GM12874 (cell line): ENCODE results near the gene PLA2G2C.

Source experiments
- CTCF ChIP-seq: IDR thresholded peaks from 2 replicates; pipeline ENCODE4 v1.5.1; 2011; ENCODE audit warnings: low read depth, mild to moderate bottlenecking, control low read depth, low read length, moderate library complexity; ENCODE audit not compliant: insufficient read depth

Gene PLA2G2C

GRCh38 chr1:20200966-20201365 lies 14.6 kb upstream of the PLA2G2C start:
- no peak for TF ChIP-seq CTCF

- no peak for TF ChIP-seq CTCF
Measured at GRCh38 chr1:20199840-20200239, 13.5 kb upstream of the PLA2G2C start.

GRCh38 chr1:20199403-20199802 lies 13.1 kb upstream of the PLA2G2C start:
- TF ChIP-seq CTCF, result no peak

GRCh38 chr1:20198918-20199317 lies 12.6 kb upstream of the PLA2G2C start:
- TF ChIP-seq CTCF, result no peak

- no peak for TF ChIP-seq CTCF
Measured at GRCh38 chr1:20198296-20198695, 12.0 kb upstream of the PLA2G2C start.

GRCh38 chr1:20197329-20197791 lies 11.0 kb upstream of the PLA2G2C start:
- TF ChIP-seq CTCF, result no peak

GRCh38 chr1:20195462-20195780 lies 9.1 kb upstream of the PLA2G2C start:
- no peak for TF ChIP-seq CTCF
